ENCODE measurements around the gene DCUN1D5.

GRCh38 chr11:103029401-103029800 is 62.6 kb downstream of the DCUN1D5 start:
- TF ChIP-seq, protein P1, sequence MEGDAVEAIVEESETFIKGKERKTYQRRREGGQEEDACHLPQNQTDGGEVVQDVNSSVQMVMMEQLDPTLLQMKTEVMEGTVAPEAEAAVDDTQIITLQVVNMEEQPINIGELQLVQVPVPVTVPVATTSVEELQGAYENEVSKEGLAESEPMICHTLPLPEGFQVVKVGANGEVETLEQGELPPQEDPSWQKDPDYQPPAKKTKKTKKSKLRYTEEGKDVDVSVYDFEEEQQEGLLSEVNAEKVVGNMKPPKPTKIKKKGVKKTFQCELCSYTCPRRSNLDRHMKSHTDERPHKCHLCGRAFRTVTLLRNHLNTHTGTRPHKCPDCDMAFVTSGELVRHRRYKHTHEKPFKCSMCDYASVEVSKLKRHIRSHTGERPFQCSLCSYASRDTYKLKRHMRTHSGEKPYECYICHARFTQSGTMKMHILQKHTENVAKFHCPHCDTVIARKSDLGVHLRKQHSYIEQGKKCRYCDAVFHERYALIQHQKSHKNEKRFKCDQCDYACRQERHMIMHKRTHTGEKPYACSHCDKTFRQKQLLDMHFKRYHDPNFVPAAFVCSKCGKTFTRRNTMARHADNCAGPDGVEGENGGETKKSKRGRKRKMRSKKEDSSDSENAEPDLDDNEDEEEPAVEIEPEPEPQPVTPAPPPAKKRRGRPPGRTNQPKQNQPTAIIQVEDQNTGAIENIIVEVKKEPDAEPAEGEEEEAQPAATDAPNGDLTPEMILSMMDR (conservative IDR thresholded peaks at IDR 0.05 in 1 of 2, IDR thresholded peaks at IDR 0.05 in 1 of 2; ENCODE audit: low read depth in 1 of 2, low read length in 2 of 2) = no peak
- TF ChIP-seq EZH2 (IDR thresholded peaks at IDR 0.05; ENCODE audit: low read length, missing control alignments) = no peak

All from fibroblast of lung (primary cell).